Measurements from ENCODE around the gene NEK6. TPM values are rescaled to one million over a fixed set of nuclear protein-coding genes. Genes with fewer than 3 reads are reported as not detected.

Gene NEK6
- total and polyA plus RNA-seq, 8 donors = 38.4 to 132 (median 45.0) TPM

DNA sequence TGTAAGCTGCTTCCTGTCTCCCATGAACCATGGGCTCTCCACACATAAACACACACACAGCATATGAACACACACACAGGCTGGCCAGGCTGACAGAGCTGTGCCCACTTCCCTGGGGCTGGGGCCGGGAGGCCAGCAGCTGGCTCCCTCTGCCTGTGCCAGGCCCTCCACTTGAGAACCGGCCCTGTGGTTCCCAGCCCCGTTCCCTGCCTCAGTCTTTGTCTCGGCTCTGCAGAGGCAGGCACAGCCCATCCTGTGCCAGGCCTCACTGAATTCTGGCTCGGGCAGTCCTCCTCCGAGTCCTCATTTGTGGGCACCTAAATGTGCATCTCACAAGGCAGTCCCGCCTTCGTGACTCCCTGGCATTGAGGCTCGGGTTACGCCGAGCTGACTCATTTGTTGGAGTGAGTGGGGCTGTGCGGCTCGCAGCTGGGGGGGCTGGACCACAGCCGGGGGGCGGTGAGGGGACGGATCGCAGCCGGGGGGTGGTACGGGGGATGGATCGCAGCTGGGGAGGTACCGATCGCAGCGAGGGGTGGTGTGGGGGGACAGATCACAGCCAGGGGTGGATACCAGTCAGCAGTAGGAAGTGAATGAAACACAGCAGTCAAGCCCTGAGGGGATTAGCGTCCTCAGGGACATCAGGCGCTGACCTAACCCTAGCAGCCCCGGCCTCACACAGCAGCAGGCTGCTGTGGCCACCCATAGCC lies 85.2 kb downstream of the NEK6 start:
- intact Hi-C loops (cut with DNase I) = no loop called here
- Histone ChIP-seq H3K4me3 (no peak overlapping the region), H3K36me3 (peaks cover 0 to 91% of the 10 kb centered on the region in 2 donors), H3K9me3 (no peaks in the 10 kb centered on the region), H3K27me3 (no peaks in the 10 kb centered on the region), H3K4me1 (peaks cover 3 to 12% of the 10 kb centered on the region in 2 donors), H3K27ac (peak overlapping the region; percentile 47 to 49)
- TF ChIP-seq, protein P1, sequence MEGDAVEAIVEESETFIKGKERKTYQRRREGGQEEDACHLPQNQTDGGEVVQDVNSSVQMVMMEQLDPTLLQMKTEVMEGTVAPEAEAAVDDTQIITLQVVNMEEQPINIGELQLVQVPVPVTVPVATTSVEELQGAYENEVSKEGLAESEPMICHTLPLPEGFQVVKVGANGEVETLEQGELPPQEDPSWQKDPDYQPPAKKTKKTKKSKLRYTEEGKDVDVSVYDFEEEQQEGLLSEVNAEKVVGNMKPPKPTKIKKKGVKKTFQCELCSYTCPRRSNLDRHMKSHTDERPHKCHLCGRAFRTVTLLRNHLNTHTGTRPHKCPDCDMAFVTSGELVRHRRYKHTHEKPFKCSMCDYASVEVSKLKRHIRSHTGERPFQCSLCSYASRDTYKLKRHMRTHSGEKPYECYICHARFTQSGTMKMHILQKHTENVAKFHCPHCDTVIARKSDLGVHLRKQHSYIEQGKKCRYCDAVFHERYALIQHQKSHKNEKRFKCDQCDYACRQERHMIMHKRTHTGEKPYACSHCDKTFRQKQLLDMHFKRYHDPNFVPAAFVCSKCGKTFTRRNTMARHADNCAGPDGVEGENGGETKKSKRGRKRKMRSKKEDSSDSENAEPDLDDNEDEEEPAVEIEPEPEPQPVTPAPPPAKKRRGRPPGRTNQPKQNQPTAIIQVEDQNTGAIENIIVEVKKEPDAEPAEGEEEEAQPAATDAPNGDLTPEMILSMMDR (IDR thresholded peaks at IDR 0.05) = no peak
- peak; percentile 65 to 84 (median 74) for DNase-seq
- peak; percentile 59 for ATAC-seq

GRCh38 chr9:124343533-124344290 lies 86.0 kb downstream of the NEK6 start:
- Histone ChIP-seq H3K27ac (peak overlapping the region in 1 of 2 donors; percentile 39), H3K9me3 (no peaks in the 10 kb centered on the region), H3K4me1 (peaks cover 3 to 12% of the 10 kb centered on the region in 2 donors), H3K36me3 (peaks cover 0 to 96% of the 10 kb centered on the region in 2 donors), H3K4me3 (no peak overlapping the region), H3K27me3 (no peaks in the 10 kb centered on the region)
- TF ChIP-seq, protein P1 (IDR thresholded peaks at IDR 0.05) = no peak
- ATAC-seq (no peak), DNase-seq (peak in 1 of 4 donors; percentile 61)
- intact Hi-C loops (cut with DNase I) = no loop called here

DNA sequence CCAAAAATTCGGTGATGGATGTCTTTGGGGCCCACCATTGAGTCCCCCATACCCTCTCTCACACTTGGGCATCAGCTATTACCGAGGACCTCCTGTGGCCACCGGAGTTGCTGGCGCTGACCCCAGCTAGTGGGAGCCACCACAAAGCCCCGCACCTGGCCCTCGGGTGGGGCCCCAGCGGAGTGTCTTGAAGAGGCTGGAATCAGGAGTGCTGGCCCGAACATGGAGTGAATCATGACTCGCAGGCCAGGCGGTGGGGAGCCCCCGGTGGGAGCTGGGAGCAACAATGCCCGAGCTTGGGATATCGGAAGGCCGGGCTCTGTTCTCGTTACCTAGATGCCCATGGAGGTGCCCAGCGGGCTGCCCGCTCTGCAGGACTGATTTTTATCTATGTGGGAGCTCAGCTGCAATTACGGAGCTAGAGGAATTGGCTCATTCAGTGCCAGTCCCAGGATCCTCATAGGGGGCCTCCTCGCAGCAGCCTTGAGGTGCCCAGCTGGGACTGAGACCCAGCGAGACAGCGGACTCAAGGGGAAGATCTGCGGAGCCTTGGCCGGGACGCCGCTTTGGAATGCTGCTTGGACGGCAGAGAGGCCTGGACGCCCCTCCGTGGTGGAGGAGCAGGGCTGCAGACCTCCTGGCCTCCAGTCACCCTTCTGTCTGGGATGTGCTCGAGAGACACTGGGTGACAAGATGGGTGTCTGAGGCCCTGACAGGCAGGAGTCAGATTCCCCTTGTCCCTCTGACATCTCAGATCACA lies 86.7 kb downstream of the NEK6 start:
- H3K9me3 ChIP-seq = no peaks in the 10 kb centered on the region
- DNase-seq = peak in 1 of 4 donors; percentile 73
- peaks cover 3 to 12% of the 10 kb centered on the region in 2 donors for H3K4me1 ChIP-seq
- H3K27me3 ChIP-seq = no peaks in the 10 kb centered on the region
- no peak overlapping the region for H3K27ac ChIP-seq
- peaks cover 0 to 97% of the 10 kb centered on the region in 2 donors for H3K36me3 ChIP-seq
- TF ChIP-seq, protein P1 (IDR thresholded peaks at IDR 0.05) = no peak
- H3K4me3 ChIP-seq = no peak overlapping the region
- intact Hi-C loops (cut with DNase I) = no loop called here
- no peak for ATAC-seq

DNA sequence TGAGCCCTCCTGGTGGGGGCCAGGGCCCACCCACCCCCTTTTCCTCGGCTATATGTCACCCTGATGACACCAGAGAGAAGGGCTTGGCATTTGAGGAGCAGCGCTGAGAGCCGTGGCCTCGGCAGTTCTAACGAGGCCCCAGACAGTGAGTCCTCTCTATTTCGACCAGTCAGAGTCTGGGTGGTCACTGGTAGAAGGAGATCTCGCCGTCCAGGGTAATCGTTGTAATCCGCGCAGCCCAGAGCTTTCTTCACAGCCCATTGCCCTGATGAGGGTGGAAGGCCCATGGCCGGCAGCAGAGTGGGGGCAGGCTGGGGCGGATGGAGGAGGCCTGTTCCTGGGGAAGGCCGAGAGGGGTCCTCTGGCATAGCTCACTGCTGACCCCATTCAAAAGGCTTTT lies 87.3 kb downstream of the NEK6 start:
- intact Hi-C loops (cut with DNase I) = no loop called here

More for the DNA sequence above, 87.3 kb downstream of the NEK6 start:
- Histone ChIP-seq H3K9me3 (no peaks in the 10 kb centered on the region), H3K27me3 (no peaks in the 10 kb centered on the region), H3K27ac (no peak overlapping the region), H3K36me3 (peaks cover 0 to 97% of the 10 kb centered on the region in 2 donors), H3K4me1 (peaks cover 3 to 12% of the 10 kb centered on the region in 2 donors), H3K4me3 (no peak overlapping the region)
- peak in 1 of 4 donors; percentile 60 for DNase-seq
- no peak for ATAC-seq
- TF ChIP-seq, protein P1 (IDR thresholded peaks at IDR 0.05) = no peak

All from left lung (tissue), 10 donors.